GM12878 (cell line): ENCODE data around the gene CACNA1A. TPM values are rescaled to one million over a fixed set of nuclear protein-coding genes. Genes with fewer than 3 reads are reported as not detected.
"Not testable (repeated sequence)": the region's sequence is repeated elsewhere in the genome, so short reads cannot be mapped to it uniquely, and the experiment has no call there.

Source experiments
- ATAC-seq: fragments of 200-7000 bp; cut with Tn5 transposase; 3 replicates; pipeline ENCODE4 v1.9.1; 2020; ENCODE audit warnings: mild to moderate bottlenecking, moderate library complexity
- BruUV-seq: library from RNA; stranded (reverse); fragments of 400-500 nt; replicated peaks from 2 replicates; lab custom pipeline; 2021; lab: Mats Ljungman, UMichigan
- CTCF ChIA-PET: fragments of 300-600 bp; sonication (Branson Sonifier 250); formaldehyde crosslinking; extraction: SDS; loops from one replicate; lab custom pipeline; 2021; ENCODE audit warnings: inconsistent platforms; lab: Yijun Ruan, JAX
- POLR2A ChIA-PET: fragments of 350-600 bp; formaldehyde crosslinking; extraction: SDS; loops from one replicate; lab custom pipeline; 2021; ENCODE audit warnings: inconsistent platforms; lab: Charles Lee
- RAD21 ChIA-PET: fragments of 300-600 bp; sonication (Branson Sonifier 250); formaldehyde crosslinking; loops from one replicate; lab custom pipeline; 2023; ENCODE audit warnings: antibody characterized with exemption; ENCODE audit not compliant: unreplicated experiment; lab: Charles Lee
- SMC1A ChIA-PET: fragments of 300-600 bp; sonication (Branson Sonifier 250); formaldehyde crosslinking; loops from one replicate; lab custom pipeline; 2023; ENCODE audit not compliant: unreplicated experiment, uncharacterized antibody; lab: Charles Lee
- DNase-seq: peaks from one replicate; pipeline ENCODE4 v3.0.0-alpha.2; 2011; ENCODE audit warnings: low read depth, low spot score
- FAIRE-seq: peaks from 3 replicates; lab custom pipeline; 2011; peaks lifted over from hg19 to GRCh38; lab: Jason Lieb, UNC
- H2AFZ ChIP-seq: 2 replicates; pipeline ENCODE4 v1.6.0; 2011; ENCODE audit warnings: low read depth, low read length, control low read depth; ENCODE audit not compliant: control insufficient read depth
- H3K27ac ChIP-seq: 2 replicates; pipeline ENCODE4 v1.5.1; 2011; ENCODE audit warnings: control low read depth; ENCODE audit not compliant: control insufficient read depth, insufficient read depth
- H3K27me3 ChIP-seq, 2 experiments: replicated peaks in 1 of 2; 2 replicates each; pipeline versions ENCODE4 v1.6.0 to v1.6.1; 2011; ENCODE audit warnings: low read length in 1 of 2; ENCODE audit not compliant: control insufficient read depth in 2 of 2, insufficient read depth in 2 of 2
- H3K36me3 ChIP-seq, 2 experiments: 2 replicates each; pipeline ENCODE4 v1.5.1; 2011; ENCODE audit warnings: low read length in 1 of 2; ENCODE audit not compliant: control insufficient read depth in 2 of 2, insufficient read depth in 2 of 2
- H3K4me1 ChIP-seq: 2 replicates; pipeline ENCODE4 v1.6.1; 2011; ENCODE audit warnings: mild to moderate bottlenecking, low read length, moderate library complexity, mixed read lengths; ENCODE audit not compliant: control insufficient read depth, insufficient read depth
- H3K4me2 ChIP-seq: 2 replicates; pipeline ENCODE4 v1.6.0; 2011; ENCODE audit warnings: control low read depth; ENCODE audit not compliant: control insufficient read depth, insufficient read depth
- H3K4me3 ChIP-seq: fragments of 200-600 bp; sonication (generic); 2 replicates; pipeline ENCODE4 v1.5.1; 2016
- H3K79me2 ChIP-seq: 2 replicates; pipeline ENCODE4 v1.6.0; 2011; ENCODE audit warnings: low read length; ENCODE audit not compliant: control insufficient read depth, insufficient read depth
- H3K9ac ChIP-seq: 2 replicates; pipeline ENCODE4 v1.8.0; 2011; ENCODE audit warnings: low read length, control low read depth, mixed read lengths; ENCODE audit not compliant: control insufficient read depth, insufficient read depth
- H3K9me3 ChIP-seq: replicated peaks from 3 replicates; pipeline ENCODE4 v1.5.1; 2011; ENCODE audit warnings: mild to moderate bottlenecking, low read length; ENCODE audit not compliant: control insufficient read depth, insufficient read depth
- H4K20me1 ChIP-seq: 2 replicates; pipeline ENCODE4 v1.6.0; 2011; ENCODE audit not compliant: control insufficient read depth, insufficient read depth
- WGBS: methylation state at CpG from one replicate; pipeline ENCODE4 v1.1.6; 2016; ENCODE audit warnings: low lambda C conversion rate; ENCODE audit not compliant: insufficient replicate concordance, insufficient coverage; ENCODE audit errors: missing lambda C conversion rate; 5-methylcytosine and 5-hydroxymethylcytosine counted together
- in situ Hi-C: fragments of 300-500 bp; cut with MboI; formaldehyde crosslinking; loops from 9 replicates; pipeline ENCODE4 v1.14.3; 2018; ENCODE audit warnings: mixed read lengths
- intact Hi-C: fragments of 100-400 bp; cut with micrococcal nuclease; formaldehyde crosslinking; loops from one replicate; pipeline ENCODE4 v1.14.2; 2022; ENCODE audit not compliant: unreplicated experiment
- polyA plus RNA-seq, 11 experiments: library from polyadenylated mRNA; depleted of rRNA in 4 of 11; unstranded in 6 of 11; stranded (reverse) in 5 of 11; fragments of >200 nt; fragmentation: Nextera tagmentation in 4 of 11; fragmentation: Illumina TruSeq in 1 of 11; extraction: Ambion mirVana in 4 of 11; extraction: Trizol in 1 of 11; gene quantifications; 1 replicate in 1 of 11; 2 replicates in 10 of 11; pipeline versions ENCODE4 v1.2.1 to v1.2.3, GENCODE V29; 2011 to 2016; ENCODE audit warnings: inconsistent platforms in 2 of 11, missing spikeins in 2 of 11, low read depth in 1 of 11
- total RNA-seq, 4 experiments: library from RNA; depleted of rRNA in 3 of 4; stranded (reverse); fragments of >200 nt in 3 of 4; fragmentation: Illumina TruSeq in 1 of 4; extraction: Trizol in 1 of 4; gene quantifications; 2 replicates each; pipeline versions ENCODE4 v1.2.1 to v1.2.3, GENCODE V29; 2013 to 2021
- TF ChIP-seq, protein P1 (sequence below): fragments of 450-650 bp; IDR thresholded peaks from 2 replicates; pipeline ENCODE4 v1.6.1; 2017; ENCODE audit warnings: mild to moderate bottlenecking, moderate library complexity

CACNA1A gene
- total and polyA plus RNA-seq, 10 of the 15 experiments (the other 5 are each of a cell fraction or from before 2014, with no cell fraction given): 1.1 to 4.4 (median 2.5) TPM

DNA sequence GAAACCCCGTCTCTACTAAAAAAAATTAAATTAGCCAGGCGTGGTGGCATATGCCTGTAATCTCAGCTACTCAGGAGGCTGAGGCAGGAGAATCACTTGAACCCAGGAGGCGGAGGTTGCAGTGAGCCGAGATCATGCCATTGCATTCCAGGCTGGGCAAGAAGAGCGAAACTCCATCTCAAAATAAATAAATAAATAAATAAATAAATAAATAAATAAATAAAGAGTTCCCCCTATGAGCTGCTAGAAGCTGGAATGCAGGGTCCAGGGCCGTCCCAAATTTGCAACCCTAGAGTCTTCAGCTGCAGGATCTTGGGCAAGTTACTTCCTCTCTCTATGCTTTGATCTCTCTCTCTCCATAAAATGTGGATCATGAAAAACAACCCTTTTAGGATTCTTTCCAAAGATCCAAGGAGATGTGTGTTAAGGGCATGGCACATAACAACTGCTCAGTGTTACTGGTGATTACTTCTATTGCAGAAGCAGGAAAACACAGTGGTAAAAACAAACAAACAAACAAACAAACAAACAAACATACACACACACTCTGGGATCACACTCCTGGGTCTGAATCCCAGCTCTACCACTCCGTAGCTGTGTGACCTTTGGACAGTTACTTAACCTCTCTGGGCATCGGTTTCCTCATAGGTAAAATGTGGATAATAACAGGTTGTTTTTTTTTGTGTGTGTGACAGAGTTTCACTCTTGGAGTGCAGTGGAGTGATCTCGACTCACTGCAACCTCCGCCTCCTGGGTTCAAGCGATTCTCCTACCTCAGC lies 78.8 kb downstream of the CACNA1A start (continued):
- TF ChIP-seq, protein P1, sequence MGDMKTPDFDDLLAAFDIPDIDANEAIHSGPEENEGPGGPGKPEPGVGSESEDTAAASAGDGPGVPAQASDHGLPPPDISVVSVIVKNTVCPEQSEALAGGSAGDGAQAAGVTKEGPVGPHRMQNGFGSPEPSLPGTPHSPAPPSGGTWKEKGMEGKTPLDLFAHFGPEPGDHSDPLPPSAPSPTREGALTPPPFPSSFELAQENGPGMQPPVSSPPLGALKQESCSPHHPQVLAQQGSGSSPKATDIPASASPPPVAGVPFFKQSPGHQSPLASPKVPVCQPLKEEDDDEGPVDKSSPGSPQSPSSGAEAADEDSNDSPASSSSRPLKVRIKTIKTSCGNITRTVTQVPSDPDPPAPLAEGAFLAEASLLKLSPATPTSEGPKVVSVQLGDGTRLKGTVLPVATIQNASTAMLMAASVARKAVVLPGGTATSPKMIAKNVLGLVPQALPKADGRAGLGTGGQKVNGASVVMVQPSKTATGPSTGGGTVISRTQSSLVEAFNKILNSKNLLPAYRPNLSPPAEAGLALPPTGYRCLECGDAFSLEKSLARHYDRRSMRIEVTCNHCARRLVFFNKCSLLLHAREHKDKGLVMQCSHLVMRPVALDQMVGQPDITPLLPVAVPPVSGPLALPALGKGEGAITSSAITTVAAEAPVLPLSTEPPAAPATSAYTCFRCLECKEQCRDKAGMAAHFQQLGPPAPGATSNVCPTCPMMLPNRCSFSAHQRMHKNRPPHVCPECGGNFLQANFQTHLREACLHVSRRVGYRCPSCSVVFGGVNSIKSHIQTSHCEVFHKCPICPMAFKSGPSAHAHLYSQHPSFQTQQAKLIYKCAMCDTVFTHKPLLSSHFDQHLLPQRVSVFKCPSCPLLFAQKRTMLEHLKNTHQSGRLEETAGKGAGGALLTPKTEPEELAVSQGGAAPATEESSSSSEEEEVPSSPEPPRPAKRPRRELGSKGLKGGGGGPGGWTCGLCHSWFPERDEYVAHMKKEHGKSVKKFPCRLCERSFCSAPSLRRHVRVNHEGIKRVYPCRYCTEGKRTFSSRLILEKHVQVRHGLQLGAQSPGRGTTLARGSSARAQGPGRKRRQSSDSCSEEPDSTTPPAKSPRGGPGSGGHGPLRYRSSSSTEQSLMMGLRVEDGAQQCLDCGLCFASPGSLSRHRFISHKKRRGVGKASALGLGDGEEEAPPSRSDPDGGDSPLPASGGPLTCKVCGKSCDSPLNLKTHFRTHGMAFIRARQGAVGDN: no peak

DNA sequence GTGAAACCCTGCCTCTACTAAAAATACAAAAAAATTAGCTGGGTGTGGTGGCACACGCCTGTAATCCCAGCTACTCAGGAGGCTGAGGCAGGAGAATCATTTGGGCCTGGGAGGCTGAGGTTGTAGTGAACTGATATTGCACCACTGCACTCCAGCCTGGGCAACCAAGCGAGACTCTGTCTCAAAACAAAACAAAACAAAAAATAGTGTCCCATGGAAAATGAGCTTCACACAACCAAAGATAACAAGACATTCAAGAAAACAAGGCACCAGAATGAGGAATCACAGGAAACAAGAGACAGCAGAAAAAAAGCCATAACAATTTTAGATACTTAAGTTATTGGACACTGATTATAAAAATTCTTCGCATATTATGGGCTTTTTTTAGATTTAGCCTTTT lies 80.4 kb downstream of the CACNA1A start:
- H3K27ac ChIP-seq, H3K79me2 ChIP-seq, H3K4me1 ChIP-seq, POLR2A ChIA-PET, FAIRE-seq, H3K9ac ChIP-seq, H4K20me1 ChIP-seq, BruUV-seq, H2AFZ ChIP-seq, H3K36me3 ChIP-seq, intact Hi-C loops, ATAC-seq, H3K4me2 ChIP-seq, H3K4me3 ChIP-seq, H3K9me3 ChIP-seq, RAD21 ChIA-PET, H3K27me3 ChIP-seq, DNase-seq: not testable (repeated sequence)
- ChIA-PET SMC1A (interaction anchor here (1.0 kb wide), 1 partner anchor 21 kb away, joined by 4 read pairs; no protein-coding TSS in a partner anchor), CTCF (interaction anchor here (0.8 kb wide), 1 partner anchor 144 kb away, joined by 4 read pairs; no protein-coding TSS in a partner anchor)
- in situ Hi-C loops: loop anchor here (5.0 kb wide), 1 partner anchor 149 kb away; no protein-coding TSS in a partner anchor
- 0% methylated on average over 3 of the region's 3 CpGs for whole genome bisulfite sequencing
